GM19372 (cell line): ENCODE results near the gene COBL.

Source experiments
- ATAC-seq: cut with Tn5 transposase; IDR thresholded peaks from one replicate; pipeline ENCODE4 v1.9.1; 2021; ENCODE audit warnings: mild to moderate bottlenecking, low read depth, moderate library complexity; ENCODE audit not compliant: unreplicated experiment

The COBL gene

DNA sequence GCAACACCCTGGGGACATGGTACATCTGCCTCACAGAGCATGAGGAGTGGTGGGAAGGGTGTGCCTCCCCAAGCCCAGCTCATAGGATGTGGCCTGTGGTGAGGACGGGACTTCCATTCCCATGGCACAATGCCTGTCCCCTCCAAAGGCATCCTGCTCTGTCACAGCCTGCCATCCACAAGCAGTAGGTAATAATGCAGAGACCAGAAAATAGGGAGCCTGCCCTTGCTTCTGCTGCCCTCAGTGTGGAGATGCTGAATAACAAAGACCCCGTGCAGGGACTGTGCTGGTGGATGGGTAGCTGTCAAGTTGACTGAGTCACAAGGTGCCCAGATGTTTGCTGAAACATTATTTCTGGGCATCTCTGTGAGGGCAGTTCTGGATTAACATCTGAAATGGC is 334.0 kb downstream of the COBL start:
- no peak for ATAC-seq

- ATAC-seq = no peak
These were observed 334.9 kb downstream of the COBL start for GRCh38 chr7:50981743-50982142.

DNA sequence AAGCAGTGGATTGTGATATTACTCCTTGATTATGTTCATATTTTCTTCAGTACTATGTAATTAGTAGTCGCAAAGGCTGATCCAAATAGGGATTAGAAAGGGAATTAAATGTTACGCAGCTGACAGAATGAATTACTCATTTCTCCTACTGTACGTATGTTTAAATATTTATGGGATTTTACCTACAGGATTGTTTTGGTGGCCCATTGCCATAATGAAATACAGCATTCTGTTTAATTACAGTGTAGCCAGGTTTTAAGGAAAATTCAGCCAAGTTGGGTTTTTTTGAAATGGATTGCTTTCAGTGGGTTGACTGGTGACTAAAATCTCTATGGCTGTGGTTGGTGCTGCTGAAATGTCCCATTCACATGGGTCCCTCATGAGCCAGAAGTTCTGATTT is 336.2 kb downstream of the COBL start:
- ATAC-seq = no peak

- no peak for ATAC-seq
These were observed 337.9 kb downstream of the COBL start for GRCh38 chr7:50978633-50979215.

- no peak for ATAC-seq
These were observed 339.2 kb downstream of the COBL start for GRCh38 chr7:50977421-50977820.

GRCh38 chr7:50976064-50976463 is 340.5 kb downstream of the COBL start:
- no peak for ATAC-seq

- ATAC-seq = no peak
These were observed 342.4 kb downstream of the COBL start for GRCh38 chr7:50974240-50974639.

- no peak for ATAC-seq
These were observed 342.8 kb downstream of the COBL start for GRCh38 chr7:50973814-50974213.

DNA sequence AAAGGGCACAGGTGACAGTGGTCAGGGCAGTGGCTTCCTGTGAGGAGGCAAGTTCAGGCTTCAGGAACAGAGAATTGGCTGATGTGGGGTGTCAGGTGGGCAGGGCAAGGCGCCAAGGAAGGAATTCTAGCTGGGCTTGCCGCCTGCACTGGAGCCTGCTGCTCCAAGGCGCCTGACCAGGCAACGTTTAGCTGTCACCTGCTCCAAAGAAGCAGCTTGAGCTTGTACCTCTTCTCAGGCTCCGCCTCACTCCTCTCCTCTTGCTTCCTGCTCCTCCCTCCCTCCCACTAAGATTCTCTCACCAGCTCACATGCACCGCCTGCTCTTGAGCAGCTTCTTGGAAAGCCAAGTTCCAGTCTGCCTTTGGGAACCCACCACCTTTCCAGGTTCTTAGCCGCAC is 346.5 kb downstream of the COBL start:
- no peak for ATAC-seq
